Measurements from ENCODE around the gene DPEP2. TPM values are rescaled to one million over a fixed set of nuclear protein-coding genes. Genes with fewer than 3 reads are reported as not detected.

DPEP2 gene
- total RNA-seq, 1 experiment from 2014 or later = not detected

GRCh38 chr16:67962135-67962534 is 37.1 kb downstream of the DPEP2 start:
- CTCF ChIA-PET = no interaction called here
- no peak for ATAC-seq

More at GRCh38 chr16:67962135-67962534, 37.1 kb downstream of the DPEP2 start:
- TF ChIP-seq EZH2 (IDR thresholded peaks at IDR 0.05) (no peak), RAD21 (IDR thresholded peaks at IDR 0.05; ENCODE audit: low read depth) (no peak), SIN3A (IDR thresholded peaks at IDR 0.05; ENCODE audit: low read depth) (no peak), TCF7L2 (IDR thresholded peaks at IDR 0.05; ENCODE audit: borderline replicate concordance, extremely low read depth, insufficient read depth, insufficient read length) (no peak), POLR2A (IDR thresholded peaks at IDR 0.05; ENCODE audit: borderline replicate concordance, extremely low read depth, insufficient read depth, insufficient read length) (no peak), CBX3 (IDR thresholded peaks at IDR 0.05; ENCODE audit: low read depth) (no peak), CTCF (IDR thresholded peaks at IDR 0.05 in 2 of 3, conservative IDR thresholded peaks at IDR 0.05 in 1 of 3; ENCODE audit: borderline replicate concordance in 1 of 3, insufficient read depth in 1 of 3, low read depth in 2 of 3, low read length in 2 of 3) (no peak)
- Histone ChIP-seq H2AFZ (ENCODE audit: low read depth, low read length, poor library complexity, severe bottlenecking) (no peak overlapping the region), H3K27me3 (ENCODE audit: insufficient read depth, low read length) (no peaks in the 10 kb centered on the region), H3K4me3 (replicated peaks in 1 of 2; ENCODE audit: low read depth in 1 of 2, low read length in 2 of 2) (no peak overlapping the region), H3K79me2 (ENCODE audit: insufficient read depth, low read length) (peaks cover 21% of the 10 kb centered on the region; the same call in 1 of the 2 replicates), H3K9ac (ENCODE audit: low read length) (no peak overlapping the region), H3K36me3 (ENCODE audit: control insufficient read depth in 1 of 2, insufficient read depth in 2 of 2, low read length in 2 of 2) (peaks cover 8 to 10% of the 10 kb centered on the region in 2 experiments; a peak in 2 of 4 replicates), H3K27ac (ENCODE audit: low read depth, low read length) (no peak overlapping the region), H3K9me3 (ENCODE audit: control insufficient read depth in 1 of 2, insufficient read depth in 1 of 2, low read depth in 1 of 2, low read length in 2 of 2) (no peaks in the 10 kb centered on the region), H3K9me2 (ENCODE audit: insufficient read depth) (no peaks in the 10 kb centered on the region), H3K4me2 (ENCODE audit: low read length) (no peak overlapping the region), H4K20me1 (ENCODE audit: insufficient read depth) (no peaks in the 10 kb centered on the region), H3K4me1 (ENCODE audit: control insufficient read depth in 1 of 2, insufficient read depth in 2 of 2, low read length in 2 of 2) (peaks cover 15 to 16% of the 10 kb centered on the region in 2 experiments)
- ChIA-PET POLR2A (no interaction called here), RAD21 (ENCODE audit: low non-redundant PET in 1 of 2, low total read pairs in 2 of 2, uncharacterized antibody in 2 of 2, unreplicated experiment in 2 of 2) (no interaction called here)
- intact Hi-C loops (cut with micrococcal nuclease) = no loop called here
- DNase-seq (ENCODE audit: low read depth, low spot score) = no peak
- BruUV-seq (replicated peaks) = no TSS peak
